GM19468 (cell line): ENCODE measurements around the gene ANKRD44.

Experiments
- ATAC-seq: cut with Tn5 transposase; IDR thresholded peaks from one replicate; pipeline ENCODE4 v1.9.1; 2021; ENCODE audit warnings: mild to moderate bottlenecking, moderate library complexity, moderate number of reproducible peaks; ENCODE audit not compliant: unreplicated experiment; ENCODE audit errors: extremely low read depth

Gene ANKRD44

DNA sequence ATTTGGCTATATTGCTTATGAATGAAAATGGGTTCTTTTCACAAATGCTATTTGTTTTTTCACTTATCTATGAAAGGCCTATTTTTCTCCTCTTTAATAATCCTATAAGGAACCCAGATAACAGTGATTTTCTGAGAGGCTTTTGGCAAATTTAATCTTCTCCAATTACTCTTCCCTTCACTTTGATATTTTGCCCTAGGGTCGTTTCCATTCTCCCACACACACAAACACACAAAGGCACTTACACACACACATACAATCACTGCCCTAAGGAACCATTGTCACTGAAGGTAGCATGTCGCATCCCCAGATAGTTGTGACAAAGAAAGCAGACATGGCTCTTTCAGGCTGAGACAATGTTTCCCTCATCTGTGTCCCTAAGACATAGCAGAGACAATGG lies 213.9 kb downstream of the ANKRD44 start:
- ATAC-seq: no peak

DNA sequence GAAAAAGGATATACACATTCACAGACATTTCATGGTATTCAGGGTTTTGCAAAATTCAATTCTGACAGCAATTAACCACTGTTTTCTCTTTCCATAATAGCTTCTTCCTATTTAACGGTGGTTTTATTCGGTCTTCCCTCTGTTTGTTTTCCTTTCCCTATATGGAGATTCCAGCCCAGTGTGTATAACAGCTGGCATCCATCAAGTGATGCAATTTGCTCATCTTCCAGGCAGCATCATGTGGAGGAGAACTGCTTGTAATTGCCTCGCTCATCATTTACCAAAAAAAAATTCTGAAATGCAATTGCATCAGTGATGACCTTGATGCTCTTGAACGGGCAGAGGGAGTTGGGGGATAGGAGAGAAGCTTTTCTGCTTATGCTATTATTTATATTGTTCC lies 218.1 kb downstream of the ANKRD44 start:
- no peak for ATAC-seq

DNA sequence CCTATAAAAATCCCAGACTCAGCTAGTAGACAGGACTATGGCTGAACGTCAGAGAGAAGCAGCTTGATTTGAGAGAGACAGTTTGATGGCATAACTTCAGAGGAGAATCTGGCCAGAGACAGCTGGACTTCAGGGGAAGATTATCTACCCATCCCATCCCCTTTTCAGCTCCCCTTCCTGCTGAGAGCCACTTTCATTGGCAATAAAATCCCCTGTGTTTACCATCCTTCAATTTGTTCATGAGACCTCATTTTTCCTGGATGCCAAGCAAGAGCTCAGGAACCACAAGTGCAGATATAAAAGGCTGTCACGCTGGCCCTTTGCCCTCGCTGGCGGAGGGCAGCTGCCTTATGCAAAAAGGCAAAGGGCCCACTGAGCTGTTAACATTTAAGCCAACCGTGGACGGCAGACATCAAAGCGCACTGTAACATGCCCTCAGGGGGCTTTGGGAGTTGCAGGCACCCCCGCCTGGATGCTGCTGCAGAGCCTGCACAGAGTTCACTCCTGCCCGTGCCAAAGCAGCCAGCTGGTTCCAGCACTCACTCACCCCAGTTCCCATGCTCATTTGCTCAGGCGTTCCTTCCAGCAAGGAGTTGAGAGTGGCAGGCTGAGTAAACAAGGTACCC lies 219.7 kb downstream of the ANKRD44 start:
- no peak for ATAC-seq

DNA sequence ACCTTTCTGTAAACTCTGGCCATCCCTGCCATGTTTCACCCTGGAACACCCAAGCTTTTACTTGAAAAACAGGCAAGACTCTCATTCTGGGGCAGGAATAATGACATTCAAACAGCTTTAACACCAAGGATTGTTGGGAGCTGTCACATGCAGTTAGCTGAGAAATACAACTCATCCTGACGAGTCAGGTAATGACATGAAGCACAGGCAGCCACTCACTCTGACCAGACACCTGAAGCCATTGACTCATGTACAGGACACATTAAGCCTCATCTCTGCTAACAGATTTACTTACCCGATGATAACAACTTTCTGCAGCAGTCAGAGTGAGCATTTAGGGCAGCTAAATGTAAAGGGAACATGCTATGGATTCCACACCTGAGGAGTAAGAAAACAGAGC lies 220.9 kb downstream of the ANKRD44 start:
- no peak for ATAC-seq

DNA sequence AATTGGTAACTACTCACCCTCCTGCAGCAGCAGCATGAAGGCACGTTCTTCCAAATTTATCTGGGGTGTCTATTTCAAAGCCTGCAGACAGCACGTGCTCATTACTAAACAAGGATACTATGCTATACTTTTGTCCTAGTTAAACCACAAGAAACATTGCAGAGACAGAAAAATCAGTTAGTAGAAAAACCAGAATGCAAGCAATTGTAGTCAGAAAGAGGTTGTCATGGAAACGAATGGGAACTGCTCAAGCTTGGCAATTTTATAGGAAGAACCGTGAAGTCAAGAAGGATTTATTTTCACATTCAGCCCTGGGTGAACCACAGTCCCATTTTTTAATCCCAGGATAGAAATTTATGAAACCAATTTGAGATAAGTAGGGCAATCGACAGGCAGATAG lies 221.9 kb downstream of the ANKRD44 start:
- ATAC-seq: no peak

DNA sequence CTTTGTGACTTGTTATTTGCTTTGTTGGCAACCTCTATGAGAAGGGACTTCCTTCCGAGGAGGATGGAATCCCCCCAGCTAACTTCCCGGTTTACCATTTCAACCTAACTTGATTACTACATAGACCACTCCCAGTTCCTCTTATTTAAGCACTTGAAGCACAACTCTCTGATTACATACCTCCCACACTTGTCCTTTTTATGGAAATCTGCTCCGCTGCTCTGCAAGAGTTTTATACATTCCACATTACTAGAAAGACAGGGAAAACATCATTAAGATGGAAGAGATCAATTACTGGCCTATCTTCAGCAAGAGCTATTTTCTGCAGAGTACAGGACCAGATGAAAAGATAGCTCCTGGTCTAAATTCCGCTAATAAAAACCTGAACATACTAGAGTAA lies 224.1 kb downstream of the ANKRD44 start:
- ATAC-seq: no peak

DNA sequence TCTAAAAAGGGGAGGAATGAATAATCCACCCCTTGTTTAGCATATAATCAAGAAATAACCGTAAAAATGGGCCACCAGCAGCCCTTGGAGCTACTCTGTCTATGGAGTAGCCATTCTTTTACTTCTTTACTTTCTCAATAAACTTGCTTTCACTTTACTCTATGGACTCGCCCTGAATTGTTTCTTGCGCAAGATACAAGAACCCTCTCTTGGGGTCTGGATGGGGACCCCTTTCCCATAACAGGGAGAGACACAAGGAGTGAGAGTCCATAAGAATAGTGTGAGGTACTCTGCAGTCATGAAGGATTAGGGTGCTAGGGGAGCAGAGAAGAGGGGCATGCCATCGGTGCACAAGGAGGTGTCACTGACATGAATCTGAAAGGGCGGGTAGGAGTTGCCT lies 224.9 kb downstream of the ANKRD44 start:
- ATAC-seq: no peak

DNA sequence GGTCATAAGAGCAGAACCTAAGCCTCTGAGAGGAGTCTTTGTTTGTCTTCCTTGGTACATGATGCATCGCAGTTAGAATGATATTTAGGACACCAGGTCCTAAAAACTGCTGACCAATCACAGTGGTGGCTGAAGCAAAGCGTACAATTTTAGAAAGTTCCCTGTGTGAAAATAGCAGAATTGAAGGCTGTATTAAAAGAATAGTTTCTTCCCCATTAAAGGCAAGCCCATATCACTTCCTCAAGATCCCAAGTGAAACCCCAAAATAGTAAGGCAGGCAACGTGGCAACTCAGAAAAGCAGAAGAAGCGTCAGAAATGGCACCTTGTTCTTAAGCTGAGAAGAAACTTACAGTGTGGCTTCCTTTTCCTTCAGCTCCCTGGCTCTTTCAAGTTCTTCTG lies 229.3 kb downstream of the ANKRD44 start:
- no peak for ATAC-seq

DNA sequence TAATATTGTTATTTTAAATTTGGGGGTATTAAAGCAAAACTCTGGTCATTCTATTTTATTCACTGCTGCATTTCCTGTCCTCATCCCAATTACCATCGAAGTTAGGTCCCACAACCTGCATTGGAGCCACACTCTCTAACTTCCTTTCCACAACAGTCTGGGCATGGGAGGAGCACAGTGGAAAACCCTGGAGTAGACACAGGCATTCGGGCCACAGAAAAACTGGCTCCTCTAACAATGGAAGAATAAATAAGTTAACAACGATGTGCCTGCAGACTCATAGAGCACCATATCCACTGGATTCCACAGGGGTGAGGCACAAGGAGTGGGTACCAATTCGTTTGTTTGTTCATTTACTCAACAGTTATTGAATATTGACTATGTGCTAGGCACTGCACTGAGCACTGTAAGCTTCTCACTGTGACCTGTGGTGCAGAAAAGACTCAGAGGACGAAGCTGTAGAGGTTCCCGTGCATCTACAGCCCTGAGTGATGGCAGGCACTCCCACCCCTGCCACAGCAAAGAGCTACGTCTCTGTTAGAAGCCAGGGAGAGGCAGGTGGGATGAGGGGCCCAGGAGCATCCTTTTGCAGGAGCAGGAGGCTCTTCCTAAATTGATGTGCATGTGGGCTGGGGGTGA lies 229.9 kb downstream of the ANKRD44 start:
- ATAC-seq: no peak

DNA sequence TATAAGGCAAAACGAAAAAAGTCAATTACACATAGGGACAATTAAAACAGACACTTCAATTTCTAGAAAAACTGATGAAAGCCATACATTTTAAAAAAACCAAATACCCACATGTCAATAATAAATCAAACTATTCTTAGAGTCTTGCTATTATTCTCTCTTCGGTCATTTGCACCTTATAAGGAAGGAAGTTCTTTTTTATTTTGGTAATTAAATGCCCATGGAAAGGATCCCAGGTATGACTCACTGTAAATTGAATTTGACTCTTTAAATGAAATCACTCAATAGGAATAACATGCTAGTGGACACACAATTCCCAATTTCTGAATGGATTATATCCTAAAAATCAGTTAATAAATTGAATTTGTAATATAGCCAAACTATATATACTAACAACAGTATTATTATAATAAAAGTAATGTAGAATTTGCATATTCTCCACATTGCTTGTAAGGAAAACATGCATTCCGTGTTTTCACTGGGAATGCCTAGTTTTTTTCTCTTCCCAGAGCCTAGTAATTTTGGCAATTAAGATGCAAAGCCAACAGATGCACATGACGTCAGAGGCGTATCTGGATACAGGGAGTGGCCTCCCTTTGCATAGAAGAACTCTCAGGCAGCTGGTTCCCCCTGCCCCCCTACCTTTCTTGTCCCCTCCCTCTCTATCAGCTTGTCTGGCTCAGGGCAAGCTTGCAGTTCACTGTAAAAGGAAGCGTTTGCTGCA lies 230.6 kb downstream of the ANKRD44 start:
- ATAC-seq: no peak

DNA sequence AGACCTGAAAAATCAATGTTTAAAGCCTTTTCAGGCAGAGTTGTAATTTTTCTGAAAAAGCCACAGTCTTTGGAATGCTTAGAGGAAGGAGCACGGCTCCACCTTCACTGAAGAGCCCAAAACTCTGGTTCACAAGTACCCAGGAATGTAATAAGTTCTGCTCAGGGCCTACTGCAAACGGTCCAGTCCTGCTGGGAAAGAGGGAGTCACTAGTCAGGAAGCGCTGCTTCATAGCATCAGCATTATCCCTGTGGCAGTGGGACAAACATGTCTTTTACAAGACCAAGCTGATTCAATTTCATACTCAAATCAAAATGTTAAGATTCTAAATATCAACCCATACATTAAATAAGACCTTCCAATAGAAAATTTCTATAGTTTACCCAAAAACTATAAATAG lies 231.2 kb downstream of the ANKRD44 start:
- no peak for ATAC-seq

DNA sequence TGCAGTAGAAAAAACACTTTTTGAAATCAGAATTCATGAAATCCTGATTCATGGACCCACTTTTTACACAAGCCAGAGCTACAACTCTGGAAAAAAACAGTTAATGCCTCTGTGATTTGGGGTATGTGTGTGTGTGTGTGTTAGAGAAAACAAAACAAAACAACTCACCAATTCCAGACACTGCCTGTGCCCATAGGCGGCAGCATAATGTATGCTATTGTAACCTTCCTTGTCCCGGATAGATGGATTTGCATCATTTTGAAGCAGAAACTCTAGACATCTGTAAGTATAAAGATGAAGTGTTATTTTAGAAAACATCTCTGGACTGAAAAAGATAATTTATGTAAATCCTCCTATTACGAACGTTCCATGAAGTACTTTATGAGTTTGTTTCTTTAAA lies 232.0 kb downstream of the ANKRD44 start:
- ATAC-seq: no peak

DNA sequence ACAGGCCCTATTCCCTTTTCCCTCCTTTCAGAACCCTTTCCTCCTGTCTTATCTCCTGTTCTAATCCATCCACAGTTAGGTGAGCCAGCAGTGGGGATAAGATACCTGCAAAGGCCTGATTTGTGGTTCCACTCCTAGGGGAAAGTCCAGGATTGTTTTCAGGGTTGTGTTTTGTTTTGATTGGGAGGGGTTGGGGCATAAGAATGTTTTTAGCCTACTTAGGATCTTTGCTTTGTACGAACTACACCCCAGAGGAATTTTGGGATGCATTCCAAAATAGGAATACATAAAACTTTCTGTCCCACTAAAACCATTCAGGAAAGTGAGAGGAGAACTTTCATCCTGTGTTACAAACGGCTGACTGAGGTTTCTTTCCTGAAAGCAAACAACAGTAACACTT lies 233.2 kb downstream of the ANKRD44 start:
- ATAC-seq: no peak

DNA sequence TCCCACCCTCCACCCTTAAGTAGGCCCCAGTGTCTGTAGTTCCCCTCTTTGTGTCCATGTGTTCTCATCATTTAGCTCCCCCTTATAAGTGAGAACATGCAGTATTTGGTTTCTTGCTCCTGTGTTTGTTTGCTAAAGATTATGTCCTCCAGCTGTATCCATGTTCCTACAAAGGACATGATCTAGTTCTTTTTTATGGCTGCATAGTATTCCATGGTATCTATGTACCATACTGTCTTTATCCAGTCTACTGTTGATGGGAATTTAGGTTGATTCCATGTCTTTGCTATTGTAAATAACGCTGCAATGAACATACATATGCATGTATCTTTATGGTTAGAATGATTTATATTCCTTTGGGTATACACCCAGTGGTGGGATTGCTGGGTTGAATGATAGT lies 233.9 kb downstream of the ANKRD44 start:
- no peak for ATAC-seq

DNA sequence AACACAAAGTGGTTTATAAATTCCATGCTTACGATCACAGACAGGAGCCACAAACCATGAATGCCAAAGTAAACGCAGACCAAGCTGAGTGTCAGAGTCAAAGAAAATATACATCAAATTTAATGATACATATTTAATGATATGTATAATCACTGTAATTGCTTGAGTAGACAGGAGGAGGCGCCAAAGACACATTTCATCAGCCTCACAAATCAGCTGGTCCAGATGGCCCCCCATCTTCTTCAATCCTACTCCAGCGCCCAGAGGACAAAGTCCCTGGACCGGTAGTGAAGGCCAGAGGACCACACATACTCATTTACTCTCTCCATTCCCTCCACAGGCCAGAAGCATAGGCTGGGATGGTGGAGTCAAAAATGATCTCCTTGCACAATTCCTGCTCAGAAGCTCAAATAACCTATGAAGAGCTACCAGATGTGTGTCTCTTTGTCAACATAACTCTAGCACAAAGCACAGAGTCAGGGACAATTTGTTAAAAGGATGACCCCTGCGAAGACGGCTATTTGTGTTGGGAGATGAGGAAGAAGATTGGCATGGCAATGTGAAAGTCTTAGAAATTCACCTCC lies 234.7 kb downstream of the ANKRD44 start:
- ATAC-seq: no peak

DNA sequence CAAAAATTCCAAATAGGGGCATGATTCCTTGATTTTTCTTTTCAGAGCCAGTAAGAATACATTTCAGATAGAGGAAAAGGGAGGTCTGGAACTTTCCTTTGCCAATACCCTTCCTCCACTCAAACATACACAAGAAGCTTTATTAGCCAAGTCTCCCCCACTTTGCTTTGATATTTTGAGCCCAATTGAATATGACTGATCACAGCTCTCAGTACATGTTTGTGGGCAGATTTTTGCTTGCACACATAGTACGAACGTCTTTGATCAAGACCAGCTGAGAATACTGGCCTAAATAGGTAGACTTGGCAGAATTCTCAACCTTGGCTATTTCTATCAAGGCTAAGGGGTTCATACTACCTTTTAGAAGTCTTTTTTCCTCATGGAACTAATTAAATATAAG lies 235.3 kb downstream of the ANKRD44 start:
- no peak for ATAC-seq

DNA sequence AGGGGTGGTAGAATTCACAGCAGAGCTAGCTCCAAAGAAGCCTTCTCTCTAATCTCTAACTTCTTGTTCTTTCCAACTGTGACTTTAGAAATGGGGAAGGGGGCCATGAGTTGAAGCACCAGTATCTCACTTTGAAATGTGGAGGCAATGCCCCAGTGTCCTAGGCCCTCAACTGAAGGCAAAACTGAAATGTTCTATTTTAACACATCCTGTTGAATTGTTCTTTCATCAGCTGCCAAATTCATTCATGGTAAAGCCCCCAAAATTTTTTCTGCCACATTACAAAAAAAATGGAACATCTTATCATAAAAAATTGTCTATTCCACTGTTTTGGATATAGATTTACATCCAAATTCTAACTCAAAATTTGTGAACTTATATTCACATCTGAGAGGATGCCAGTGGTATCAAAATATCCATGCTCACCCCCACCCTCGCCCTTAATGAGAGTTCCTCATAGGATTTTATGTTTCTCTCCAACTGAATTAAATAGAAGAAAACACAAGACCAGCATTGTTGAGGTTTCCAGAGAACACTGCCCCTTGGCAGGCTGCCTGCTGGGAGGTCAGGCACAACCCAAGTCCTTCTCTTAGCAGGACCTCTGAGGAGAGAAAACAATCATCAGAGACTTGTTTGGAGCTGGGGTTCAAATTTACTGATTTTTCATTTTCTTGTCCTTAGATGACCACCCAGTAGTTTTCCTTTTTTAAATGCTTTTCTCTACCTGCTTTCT lies 236.7 kb downstream of the ANKRD44 start:
- no peak for ATAC-seq

DNA sequence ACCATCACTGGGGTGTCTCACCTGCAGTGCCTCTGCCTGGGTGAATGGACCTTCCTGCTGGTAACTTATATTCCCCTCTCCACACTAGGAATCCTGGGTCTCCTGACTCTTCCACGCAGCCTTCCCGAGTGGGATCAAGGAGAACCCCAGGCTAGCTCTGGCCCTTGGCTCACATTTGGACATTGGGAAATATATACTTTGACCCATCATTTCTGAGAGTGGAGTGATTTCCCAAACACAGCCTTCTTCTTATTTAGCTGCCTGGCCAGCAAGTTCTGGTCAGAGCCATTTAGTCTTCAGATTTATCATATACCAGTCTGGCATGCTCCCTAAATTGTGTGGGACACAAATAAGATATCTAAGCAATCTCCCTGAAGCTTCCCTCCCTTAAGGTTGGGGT lies 237.3 kb downstream of the ANKRD44 start:
- ATAC-seq: no peak

DNA sequence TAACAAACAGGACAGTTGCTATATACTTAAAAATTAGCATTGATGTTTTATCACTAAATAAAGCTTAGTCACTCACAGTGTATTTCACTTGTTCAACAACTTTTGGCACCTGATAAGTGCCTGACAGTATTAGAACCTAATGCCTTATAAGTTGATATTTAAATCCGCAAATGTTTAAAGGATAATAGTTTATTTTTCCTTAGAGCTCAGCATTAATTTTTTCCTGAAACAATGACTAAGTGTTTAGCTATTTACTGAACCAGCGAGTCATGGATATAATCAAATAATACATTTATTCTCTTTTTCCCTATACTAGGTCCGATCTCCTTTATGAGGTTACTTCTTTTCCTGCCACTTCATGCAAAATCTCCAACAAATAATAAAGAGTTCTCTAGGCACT lies 238.0 kb downstream of the ANKRD44 start:
- no peak for ATAC-seq

DNA sequence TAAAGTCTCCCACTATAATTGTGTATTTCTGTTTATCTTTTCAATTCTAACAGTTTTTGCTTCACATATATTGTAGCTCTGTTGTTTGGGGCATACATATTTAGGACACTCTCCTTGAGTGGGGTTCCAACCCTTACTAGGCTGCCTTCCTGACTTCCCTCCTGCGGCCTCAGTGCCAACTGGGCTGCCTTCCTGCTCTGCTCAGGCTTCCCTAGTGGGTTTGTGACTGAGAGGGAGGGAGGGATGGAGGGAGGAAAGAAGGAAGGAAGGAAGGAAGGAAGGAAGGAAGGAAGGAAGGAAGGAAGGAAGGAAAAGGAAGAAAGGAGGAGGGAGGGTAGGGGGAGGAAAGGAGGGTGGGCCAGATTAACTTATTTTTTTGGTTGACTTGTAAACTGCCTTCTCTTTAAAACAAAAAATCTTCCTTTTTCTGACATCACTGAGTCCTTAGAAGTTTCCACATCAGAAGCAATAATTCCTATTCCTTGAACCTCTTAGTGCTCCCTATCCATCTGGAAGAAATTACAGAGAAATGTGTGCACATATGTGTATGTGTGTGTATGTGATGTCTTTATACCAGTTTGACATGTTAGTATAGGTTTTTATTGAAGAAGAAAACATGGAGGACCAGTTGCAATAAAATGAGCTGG lies 238.7 kb downstream of the ANKRD44 start:
- ATAC-seq: no peak
